Kidney (tissue), 14 donors: ENCODE measurements around the gene HOXC13. TPM values are rescaled to one million over a fixed set of nuclear protein-coding genes. Genes with fewer than 3 reads are reported as not detected.

Source experiments
- DNase-seq, 5 donors: peaks; one replicate each; pipeline ENCODE4 v3.0.0-alpha.2; 2013 to 2020
- FAIRE-seq: peaks from 2 replicates; lab custom pipeline; 2012; peaks lifted over from hg19 to GRCh38; lab: Jason Lieb, UNC
- H3K27ac ChIP-seq, 2 donors: one replicate each; pipeline ENCODE4 v1.7.0; 2013; ENCODE audit warnings: low read depth in 2 of 2, low read length in 2 of 2, inconsistent platforms in 1 of 2
- H3K27me3 ChIP-seq: one replicate; pipeline ENCODE4 v1.7.1; 2013; ENCODE audit warnings: low read length, inconsistent platforms; ENCODE audit not compliant: control insufficient read depth, insufficient read depth
- H3K36me3 ChIP-seq, 3 donors: one replicate each; pipeline versions ENCODE4 v1.7.0 to v1.7.1; 2013; ENCODE audit warnings: low read length in 3 of 3, control low read depth in 1 of 3, inconsistent platforms in 1 of 3; ENCODE audit not compliant: insufficient read depth in 3 of 3, control insufficient read depth in 2 of 3
- H3K4me1 ChIP-seq, 3 donors: one replicate each; pipeline versions ENCODE4 v1.7.0 to v1.7.1; 2013; ENCODE audit warnings: low read length in 3 of 3, inconsistent platforms in 1 of 3, low read depth in 1 of 3; ENCODE audit not compliant: control insufficient read depth in 2 of 3, insufficient read depth in 2 of 3
- H3K4me3 ChIP-seq, 3 donors: one replicate each; pipeline versions ENCODE4 v1.7.0 to v1.8.1; 2013; ENCODE audit warnings: low read length in 3 of 3, control low read depth in 1 of 3, inconsistent platforms in 1 of 3
- H3K9ac ChIP-seq, 3 donors: one replicate each; pipeline versions ENCODE4 v1.7.0 to v1.7.1; 2013; ENCODE audit warnings: low read length in 3 of 3, control low read depth in 1 of 3, inconsistent platforms in 1 of 3
- H3K9me3 ChIP-seq, 3 donors: one replicate each; pipeline versions ENCODE4 v1.7.0 to v1.7.1; 2013; ENCODE audit warnings: low read length in 3 of 3, control low read depth in 1 of 3, inconsistent platforms in 1 of 3; ENCODE audit not compliant: control insufficient read depth in 2 of 3, insufficient read depth in 1 of 3
- CTCF ChIP-seq: IDR thresholded peaks from 3 replicates; pipeline ENCODE4 v1.5.1; 2012; ENCODE audit warnings: mild to moderate bottlenecking, moderate library complexity, borderline replicate concordance; ENCODE audit not compliant: insufficient read depth; ENCODE audit errors: extremely low read depth
- intact Hi-C: fragments of 100-400 bp; cut with DNase I; formaldehyde crosslinking; loops from one replicate; pipeline ENCODE4 v1.11.1; 2022
- polyA plus RNA-seq: library from polyadenylated mRNA; stranded (reverse); fragments of 350-450 nt; fragmentation: Illumina TruSeq; extraction: RNeasy Lipid Tissue Mini Kit (QIAGEN cat#74804); gene quantifications from one replicate; pipeline ENCODE4 v1.2.3, GENCODE V29; 2014; ENCODE audit warnings: low read depth, low replicate concordance; ENCODE audit not compliant: insufficient read depth
- total RNA-seq: library from RNA; stranded (reverse); fragmentation: NEBNext Ultra II Directional; extraction: Animal tissue kit (Norgen Biotek cat#: 25700); gene quantifications from one replicate; pipeline ENCODE4 v1.2.1, GENCODE V29; 2021
- donor health status: control.
- donor health status: control.
- donor health status: control.
- donor health status: control.
- donor health status: control.
- donor health status: DM: yes; HTN: yes; CAD: no.
- donor health status: Normal renal cell carcinoma (clear cell type).

HOXC13 gene
- total and polyA plus RNA-seq, 2 donors from 2014 or later = not detected

- peak overlapping the region in 2 of 3 donors; percentile 57 to 62 for H3K9ac ChIP-seq
- no peaks in the 10 kb centered on the region for H3K9me3 ChIP-seq
- no peak for FAIRE-seq
- H3K4me1 ChIP-seq = peaks cover 0 to 34% (median 17%) of the 10 kb centered on the region in 3 donors
- peaks cover 5% of the 10 kb centered on the region for H3K27me3 ChIP-seq
- peak in 1 of 5 donors; percentile 73 for DNase-seq
- H3K36me3 ChIP-seq = no peaks in the 10 kb centered on the region
- intact Hi-C loops = no loop called here
- peak overlapping the region; percentile 49 to 86 (median 64) for H3K4me3 ChIP-seq
- peak overlapping the region; percentile 93 to 95 for H3K27ac ChIP-seq
- TF ChIP-seq CTCF = no peak
Observed at GRCh38 chr12:53988541-53989226, 50.1 kb downstream of the HOXC13 start.

GRCh38 chr12:53989227-53990113 is 50.8 kb downstream of the HOXC13 start:
- peak overlapping the region; percentile 83 to 95 for H3K27ac ChIP-seq
- peak; percentile 35 for TF ChIP-seq CTCF
- H3K9me3 ChIP-seq = no peaks in the 10 kb centered on the region
- peak; percentile 81 to 91 (median 86) for DNase-seq
- peak overlapping the region; percentile 19 to 62 (median 57) for H3K9ac ChIP-seq
- H3K27me3 ChIP-seq = peaks cover 5% of the 10 kb centered on the region
- H3K4me3 ChIP-seq = peak overlapping the region; percentile 49 to 86 (median 64)
- H3K36me3 ChIP-seq = no peaks in the 10 kb centered on the region
- intact Hi-C loops = no loop called here
- no peak for FAIRE-seq
- H3K4me1 ChIP-seq = peaks cover 0 to 34% (median 20%) of the 10 kb centered on the region in 3 donors

- peak overlapping the region; percentile 72 to 83 for H3K27ac ChIP-seq
- H3K9me3 ChIP-seq = no peaks in the 10 kb centered on the region
- H3K36me3 ChIP-seq = no peaks in the 10 kb centered on the region
- H3K27me3 ChIP-seq = peaks cover 5% of the 10 kb centered on the region
- peak overlapping the region; percentile 45 to 75 (median 62) for H3K9ac ChIP-seq
- H3K4me3 ChIP-seq = peak overlapping the region; percentile 39 to 86 (median 63)
- intact Hi-C loops = no loop called here
- TF ChIP-seq CTCF = no peak
- peak in 3 of 5 donors; percentile 63 to 80 (median 65) for DNase-seq
- no peak for FAIRE-seq
- H3K4me1 ChIP-seq = peaks cover 0 to 35% (median 20%) of the 10 kb centered on the region in 3 donors
Observed at GRCh38 chr12:53990311-53991076, 51.9 kb downstream of the HOXC13 start.
